NCI-H345 treated with DMSO at 0.1 percent for 48 hours (cell line): ENCODE data around the gene SCG3.
"Not testable (repeated sequence)": the region's sequence is repeated elsewhere in the genome, so short reads cannot be mapped to it uniquely, and the experiment has no call there.

Source experiments
- DNase-seq: peaks from one replicate; lab custom pipeline; 2025; ENCODE audit not compliant: unreplicated experiment; lab: John Stamatoyannopoulos, UW

The SCG3 gene

DNA sequence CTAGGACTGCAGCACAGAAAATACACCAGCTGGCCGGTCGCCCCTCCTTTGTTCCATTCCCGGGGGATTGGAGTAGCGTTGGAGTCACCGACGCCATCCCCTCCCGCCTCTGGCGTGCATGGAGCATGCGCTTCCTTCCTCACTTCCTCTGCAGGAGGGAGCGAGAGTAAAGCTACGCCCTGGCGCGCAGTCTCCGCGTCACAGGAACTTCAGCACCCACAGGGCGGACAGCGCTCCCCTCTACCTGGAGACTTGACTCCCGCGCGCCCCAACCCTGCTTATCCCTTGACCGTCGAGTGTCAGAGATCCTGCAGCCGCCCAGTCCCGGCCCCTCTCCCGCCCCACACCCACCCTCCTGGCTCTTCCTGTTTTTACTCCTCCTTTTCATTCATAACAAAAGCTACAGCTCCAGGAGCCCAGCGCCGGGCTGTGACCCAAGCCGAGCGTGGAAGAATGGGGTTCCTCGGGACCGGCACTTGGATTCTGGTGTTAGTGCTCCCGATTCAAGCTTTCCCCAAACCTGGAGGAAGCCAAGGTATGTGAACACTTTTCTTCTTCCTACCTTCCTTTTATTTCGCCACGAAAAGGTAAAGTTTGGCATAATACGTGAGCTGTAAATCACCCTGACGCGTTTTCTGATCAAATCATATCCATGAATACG, at the start of gene SCG3:
TSS of gene SCG3 (plus strand) at position 201 of the 661 bp plus-strand sequence. CDS start at position 454, 253 bp downstream.
- peak; percentile 79 for DNase-seq

GRCh38 chr15:51634591-51635198, 46.6 kb upstream of the SCG3 start:
- no peak for DNase-seq

- no peak for DNase-seq
Measured at GRCh38 chr15:51641490-51642130, 39.7 kb upstream of the SCG3 start.

DNA sequence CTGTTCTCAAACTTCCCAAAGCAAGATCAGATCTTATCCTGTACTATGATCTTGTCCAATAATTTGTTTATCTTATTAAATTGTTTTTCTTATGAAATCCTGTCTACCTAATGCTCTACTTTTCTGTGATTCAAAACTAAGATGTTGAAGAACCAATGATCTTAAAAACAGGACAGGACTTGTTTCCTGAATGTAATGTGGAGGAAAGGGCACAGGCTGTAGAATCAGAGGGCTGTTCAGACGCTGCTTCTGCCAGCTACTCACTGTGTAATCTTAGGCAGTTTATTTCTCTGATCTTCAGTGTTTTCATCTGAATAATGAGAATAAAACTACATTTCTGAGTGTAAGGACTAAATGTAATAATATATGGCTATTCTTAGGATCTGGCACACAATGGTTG, 38.6 kb upstream of the SCG3 start:
- DNase-seq, result no peak

DNA sequence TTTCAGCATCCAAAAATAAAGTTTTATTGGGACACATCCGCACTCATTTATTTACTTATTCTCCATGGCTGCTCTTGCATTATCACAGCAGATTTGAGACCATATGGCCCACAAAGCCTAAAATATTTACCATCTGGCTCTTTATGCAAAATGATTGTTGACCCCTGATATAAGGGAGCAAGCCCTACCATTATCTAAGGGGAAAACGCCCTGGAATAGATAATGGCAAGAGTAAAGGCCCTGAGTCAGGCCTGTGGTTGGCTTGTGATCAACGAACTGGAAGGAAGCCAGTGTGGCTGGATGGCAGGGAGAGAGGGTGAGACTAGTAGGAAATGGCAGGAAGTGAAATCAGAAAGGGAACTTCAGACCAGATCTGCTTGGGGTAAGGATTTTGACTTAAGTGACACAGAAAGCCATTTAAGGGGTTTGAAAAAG, 34.2 kb upstream of the SCG3 start:
- DNase-seq, result no peak

DNA sequence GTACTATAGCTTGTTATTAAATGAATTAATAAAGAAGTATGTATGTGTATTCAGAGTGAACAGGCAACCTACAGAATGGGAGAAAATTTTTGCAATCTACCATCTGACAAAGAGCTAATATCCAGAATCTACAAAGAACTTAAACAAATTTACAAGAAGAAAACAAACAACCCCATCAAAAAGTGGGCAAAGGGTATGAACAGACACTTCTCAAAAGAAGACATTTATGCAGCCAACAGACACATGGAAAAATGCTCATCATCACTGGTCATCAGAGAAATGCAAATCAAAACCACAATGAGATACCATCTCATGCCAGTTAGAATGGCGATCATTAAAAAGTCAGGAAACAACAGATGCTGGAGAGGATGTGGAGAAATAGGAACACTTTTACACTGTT, 33.2 kb upstream of the SCG3 start:
- not testable (repeated sequence) for DNase-seq

GRCh38 chr15:51648643-51649042, 32.7 kb upstream of the SCG3 start:
- not testable (repeated sequence) for DNase-seq

- peak; percentile 68 for DNase-seq
Measured at GRCh38 chr15:51649659-51650521, 31.4 kb upstream of the SCG3 start.

- DNase-seq, result no peak
Measured at GRCh38 chr15:51652084-51652668, 29.1 kb upstream of the SCG3 start.

DNA sequence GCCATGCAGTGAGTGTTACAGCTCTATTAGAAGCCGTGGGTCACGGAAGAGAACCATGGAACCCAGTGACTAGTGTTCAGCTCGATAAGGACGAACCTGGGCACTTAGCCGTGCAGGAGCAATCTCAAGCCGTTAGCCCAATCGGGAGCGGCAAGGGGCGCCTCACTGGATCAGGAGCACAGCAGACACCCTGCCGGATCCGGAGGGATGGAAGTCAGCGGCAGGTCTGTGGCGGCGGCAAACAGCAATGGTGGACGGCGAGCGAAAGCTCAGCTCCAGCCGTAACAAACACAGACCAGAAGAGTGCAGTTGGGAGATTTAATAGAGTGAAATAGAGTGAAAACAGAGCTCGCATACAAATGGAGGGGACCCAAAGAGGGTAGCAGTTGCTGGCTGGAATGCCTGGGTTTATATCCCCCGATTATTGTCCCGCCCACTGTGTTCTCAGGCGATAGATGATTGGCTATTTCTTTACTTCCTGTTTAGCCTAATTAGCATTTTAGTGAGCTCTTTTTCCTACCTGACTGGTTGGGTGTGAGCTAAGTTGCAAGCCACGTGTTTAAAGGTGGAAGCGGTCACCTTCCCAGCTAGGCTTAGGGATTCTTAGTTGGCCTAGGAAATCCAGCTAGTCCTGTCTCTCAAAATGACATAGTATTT, 25.8 kb upstream of the SCG3 start:
- not testable (repeated sequence) for DNase-seq

DNA sequence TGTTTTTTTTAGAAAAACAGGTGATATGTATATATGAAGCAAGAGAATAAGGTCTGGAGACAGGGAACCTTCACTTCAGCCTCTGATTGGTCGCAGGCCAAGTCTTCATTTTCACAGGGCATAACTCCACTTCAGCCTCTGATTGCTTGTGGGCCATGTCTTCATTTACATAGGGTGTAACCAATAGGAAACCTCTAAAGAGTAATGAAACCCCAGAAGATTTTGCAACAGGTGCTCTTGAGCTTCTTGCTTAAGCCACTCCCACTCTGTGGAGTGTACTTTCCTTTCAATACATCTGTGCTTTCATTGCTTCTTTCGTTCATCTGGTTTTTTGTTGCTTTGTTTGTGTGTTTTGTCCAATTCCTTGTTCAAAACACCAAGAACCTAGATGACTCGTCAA, 22.6 kb upstream of the SCG3 start:
- DNase-seq, result no peak

GRCh38 chr15:51661072-51661471, 20.2 kb upstream of the SCG3 start:
- no peak for DNase-seq

GRCh38 chr15:51667478-51667877, 13.8 kb upstream of the SCG3 start:
- DNase-seq, result no peak

GRCh38 chr15:51668446-51668845, 12.9 kb upstream of the SCG3 start:
- no peak for DNase-seq

DNA sequence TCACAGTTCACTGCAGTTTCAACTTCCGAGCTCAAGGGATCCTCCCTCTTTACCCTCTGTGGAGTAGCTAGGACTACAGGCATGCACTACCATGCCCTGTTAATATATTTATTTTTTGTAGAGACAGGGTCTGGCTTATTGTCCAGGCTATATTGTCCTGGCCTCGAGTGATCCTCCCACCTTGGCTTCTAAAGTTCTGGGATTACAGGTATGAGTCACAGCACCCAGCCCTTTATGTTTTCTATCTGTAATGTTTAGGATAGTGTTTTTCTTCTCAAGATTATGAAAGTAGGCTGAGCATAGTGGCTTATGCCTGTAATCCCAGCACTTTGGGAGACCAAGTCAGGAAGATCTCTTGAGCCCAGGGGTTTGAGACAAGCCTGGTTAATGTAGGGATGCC, 11.9 kb upstream of the SCG3 start:
- DNase-seq, result no peak

DNA sequence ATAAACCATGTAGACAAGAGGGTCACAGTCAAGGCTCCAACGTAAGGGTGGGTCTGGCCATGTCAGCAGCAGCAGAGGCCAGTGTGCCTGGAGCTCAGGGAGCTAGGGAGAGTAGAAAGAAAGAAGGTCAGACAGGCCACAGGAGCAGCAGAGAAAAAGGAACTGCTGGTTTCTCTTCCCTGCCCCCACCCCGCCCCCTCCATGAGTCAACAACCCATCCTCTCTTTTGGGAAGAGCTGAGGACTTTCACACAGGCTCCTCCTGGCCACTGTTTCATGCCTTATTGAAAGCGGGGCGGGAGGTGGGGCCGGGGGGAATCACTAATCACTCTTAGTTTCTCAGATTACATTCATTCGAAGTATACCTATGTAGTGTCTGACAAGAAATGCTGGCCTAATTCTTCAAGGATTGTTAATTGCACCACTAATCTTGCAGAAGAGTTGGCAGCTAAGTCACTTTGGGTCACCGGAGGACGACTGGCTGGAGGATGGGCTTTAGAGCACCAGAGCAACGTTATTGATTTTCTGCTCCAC, 9.1 kb upstream of the SCG3 start:
- no peak for DNase-seq

GRCh38 chr15:51672913-51673857, 8.1 kb upstream of the SCG3 start:
- DNase-seq, result no peak

DNA sequence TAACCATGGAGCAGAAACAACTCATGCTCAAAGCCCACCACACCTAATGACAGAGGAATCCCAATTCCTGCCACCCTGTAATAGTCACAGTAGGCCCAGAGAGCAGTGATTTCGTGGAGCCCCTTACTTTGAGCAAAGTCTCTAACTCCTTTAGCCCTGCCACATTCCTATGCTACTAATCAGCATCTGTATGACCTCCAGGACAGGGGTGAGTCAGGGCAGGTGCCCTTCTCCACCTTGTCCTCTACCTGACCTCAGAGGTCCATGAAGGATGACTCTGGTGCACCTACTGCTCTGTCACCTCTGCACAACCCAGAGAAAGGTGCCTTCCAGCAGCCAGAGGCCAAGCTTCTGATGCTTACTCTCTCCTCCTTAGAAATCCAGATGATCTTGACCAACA, 6.1 kb upstream of the SCG3 start:
- DNase-seq, result no peak

DNA sequence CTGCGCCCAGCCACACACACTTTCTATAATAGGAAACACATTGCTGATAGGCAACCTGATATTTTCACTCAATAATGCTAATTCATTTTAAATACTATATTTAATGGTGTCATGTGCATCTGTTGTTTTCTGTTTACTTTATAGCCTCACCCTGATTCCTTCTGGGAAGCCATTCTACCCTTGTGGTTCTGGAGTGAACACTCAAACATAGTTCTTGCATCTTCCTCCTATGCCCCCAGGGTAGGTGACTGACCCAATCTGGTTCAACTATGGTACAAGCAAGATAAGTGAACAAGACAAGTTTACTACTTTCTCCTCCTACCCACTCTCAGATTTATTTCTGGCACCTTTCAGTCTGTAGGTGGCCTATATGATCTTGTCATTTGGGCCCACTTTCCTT, 4.3 kb upstream of the SCG3 start:
- DNase-seq, result no peak
